Tibial artery (tissue), 4 donors: ENCODE results near the gene KCTD3.

Experiments used
- DNase-seq, 2 donors: peaks; one replicate each; pipeline ENCODE4 v3.0.0-alpha.2; 2019
- H3K27ac ChIP-seq, 2 donors: fragments of 200-600 bp; sonication (generic) in 1 of 2; 1 replicate in 1 of 2; 2 replicates in 1 of 2; pipeline ENCODE4 v1.5.1; 2018 to 2019; ENCODE audit warnings: mild to moderate bottlenecking in 1 of 2
- H3K27me3 ChIP-seq, 2 donors: fragments of 200-600 bp; sonication (generic) in 1 of 2; one replicate each; pipeline versions ENCODE4 v1.5.1 to v1.6.0; 2016 to 2019
- H3K36me3 ChIP-seq, 3 donors: fragments of 200-600 bp; sonication (generic) in 2 of 3; one replicate each; pipeline ENCODE4 v1.5.1; 2016 to 2019; ENCODE audit warnings: mild to moderate bottlenecking in 2 of 3
- H3K4me1 ChIP-seq, 4 donors: fragments of 200-600 bp; sonication (generic) in 2 of 4; 1 replicate in 3 of 4; 2 replicates in 1 of 4; pipeline ENCODE4 v1.5.1; 2016 to 2019
- H3K4me3 ChIP-seq, 2 donors: fragments of 200-600 bp; sonication (generic) in 1 of 2; 1 replicate in 1 of 2; 2 replicates in 1 of 2; pipeline ENCODE4 v1.5.1; 2018 to 2019; ENCODE audit warnings: mild to moderate bottlenecking in 2 of 2
- H3K9me3 ChIP-seq, 3 donors: fragments of 200-600 bp; sonication (generic) in 1 of 3; one replicate each; pipeline ENCODE4 v1.5.1; 2016 to 2019
- CTCF ChIP-seq, 2 experiments: fragments of 200-600 bp in 1 of 2; fragments of 450-650 bp in 1 of 2; IDR thresholded peaks; one replicate each; pipeline ENCODE4 v1.5.1; 2017 to 2019; ENCODE audit warnings: antibody characterized with exemption in 2 of 2, mild to moderate bottlenecking in 1 of 2, moderate library complexity in 1 of 2
- intact Hi-C: fragments of 100-400 bp; cut with DNase I; formaldehyde crosslinking; loops from one replicate; pipeline ENCODE4 v1.15.0; 2023; ENCODE audit warnings: low total_unique reads

The KCTD3 gene

GRCh38 chr1:215606036-215606435 is 38.9 kb downstream of the KCTD3 start:
- intact Hi-C loops, result no loop called here
- Histone ChIP-seq H3K27ac (no peak overlapping the region), H3K4me3 (no peak overlapping the region), H3K36me3 (peaks cover 14 to 32% (median 14%) of the 10 kb centered on the region in 3 donors), H3K27me3 (no peaks in the 10 kb centered on the region), H3K4me1 (peaks cover 0 to 15% (median 3%) of the 10 kb centered on the region in 4 donors), H3K9me3 (no peaks in the 10 kb centered on the region)
- TF ChIP-seq CTCF (IDR thresholded peaks at IDR 0.05), result no peak
- DNase-seq, result no peak

GRCh38 chr1:215606564-215607168 is 39.6 kb downstream of the KCTD3 start:
- Histone ChIP-seq H3K9me3 (no peaks in the 10 kb centered on the region), H3K4me1 (peaks cover 0 to 15% (median 3%) of the 10 kb centered on the region in 4 donors), H3K27me3 (no peaks in the 10 kb centered on the region), H3K36me3 (peaks cover 14 to 32% (median 16%) of the 10 kb centered on the region in 3 donors), H3K27ac (no peak overlapping the region), H3K4me3 (no peak overlapping the region)
- TF ChIP-seq CTCF (IDR thresholded peaks at IDR 0.05), result peak; percentile 17 to 35
- DNase-seq, result no peak
- intact Hi-C loops, result no loop called here

- no peak for DNase-seq
- H3K4me3 ChIP-seq, result no peak overlapping the region
- H3K9me3 ChIP-seq, result no peaks in the 10 kb centered on the region
- intact Hi-C loops, result no loop called here
- no peaks in the 10 kb centered on the region for H3K27me3 ChIP-seq
- no peak overlapping the region for H3K27ac ChIP-seq
- peaks cover 0 to 22% (median 4%) of the 10 kb centered on the region in 4 donors for H3K4me1 ChIP-seq
- TF ChIP-seq CTCF (IDR thresholded peaks at IDR 0.05), result no peak
- H3K36me3 ChIP-seq, result peaks cover 14 to 30% (median 22%) of the 10 kb centered on the region in 3 donors
Observed at GRCh38 chr1:215607412-215607811, 40.3 kb downstream of the KCTD3 start.

GRCh38 chr1:215608646-215609045 is 41.5 kb downstream of the KCTD3 start:
- no peak for TF ChIP-seq CTCF (IDR thresholded peaks at IDR 0.05)
- H3K4me1 ChIP-seq, result peaks cover 0 to 25% (median 6%) of the 10 kb centered on the region in 4 donors
- no peak overlapping the region for H3K27ac ChIP-seq
- H3K27me3 ChIP-seq, result no peaks in the 10 kb centered on the region
- DNase-seq, result no peak
- no peaks in the 10 kb centered on the region for H3K9me3 ChIP-seq
- peaks cover 22 to 43% (median 35%) of the 10 kb centered on the region in 3 donors for H3K36me3 ChIP-seq
- intact Hi-C loops, result no loop called here
- H3K4me3 ChIP-seq, result no peak overlapping the region

- no peaks in the 10 kb centered on the region for H3K27me3 ChIP-seq
- H3K4me1 ChIP-seq, result peaks cover 0 to 25% (median 4%) of the 10 kb centered on the region in 4 donors
- TF ChIP-seq CTCF (IDR thresholded peaks at IDR 0.05), result no peak
- intact Hi-C loops, result no loop called here
- DNase-seq, result no peak
- H3K36me3 ChIP-seq, result peaks cover 22 to 63% (median 40%) of the 10 kb centered on the region in 3 donors
- H3K27ac ChIP-seq, result peak overlapping the region in 1 of 2 donors; percentile 26
- no peaks in the 10 kb centered on the region for H3K9me3 ChIP-seq
- no peak overlapping the region for H3K4me3 ChIP-seq
Observed at GRCh38 chr1:215612391-215612790, 45.3 kb downstream of the KCTD3 start.
